ENCODE measurements around the gene ZFAND3. TPM values are rescaled to one million over a fixed set of nuclear protein-coding genes. Genes with fewer than 3 reads are reported as not detected.

Gene ZFAND3
- total RNA-seq, 4 donors from 2014 or later, result 37.3 to 70.1 (median 55.2) TPM

DNA sequence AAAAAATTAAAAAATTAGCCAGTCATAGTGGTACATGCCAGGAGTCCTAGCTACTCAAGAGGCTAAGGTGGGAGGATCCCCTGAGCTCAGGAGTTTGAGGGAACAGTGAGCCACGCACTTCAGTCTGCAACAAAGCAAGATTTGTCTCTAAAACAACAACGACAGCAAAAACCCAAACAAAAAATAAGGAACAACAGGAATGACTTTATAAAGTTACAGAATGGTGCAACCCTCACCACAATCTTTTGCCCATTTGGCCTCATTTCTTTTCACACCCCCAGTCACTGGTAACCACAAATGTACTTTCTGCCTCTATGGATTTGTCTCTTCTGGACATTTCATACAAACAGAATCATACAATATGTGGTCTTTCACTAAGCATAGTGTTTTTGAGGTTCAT lies 16.7 kb upstream of the ZFAND3 start:
- no peak overlapping the region for H3K27ac ChIP-seq (replicated peaks in 1 of 4)
- H3K36me3 ChIP-seq, result no peaks in the 10 kb centered on the region
- TF ChIP-seq EP300 (IDR thresholded peaks at IDR 0.05) (no peak), POLR2A (IDR thresholded peaks at IDR 0.05; ENCODE audit: low read depth) (no peak), POLR2AphosphoS5 (IDR thresholded peaks at IDR 0.05) (no peak)
- TF ChIP-seq, protein P1, sequence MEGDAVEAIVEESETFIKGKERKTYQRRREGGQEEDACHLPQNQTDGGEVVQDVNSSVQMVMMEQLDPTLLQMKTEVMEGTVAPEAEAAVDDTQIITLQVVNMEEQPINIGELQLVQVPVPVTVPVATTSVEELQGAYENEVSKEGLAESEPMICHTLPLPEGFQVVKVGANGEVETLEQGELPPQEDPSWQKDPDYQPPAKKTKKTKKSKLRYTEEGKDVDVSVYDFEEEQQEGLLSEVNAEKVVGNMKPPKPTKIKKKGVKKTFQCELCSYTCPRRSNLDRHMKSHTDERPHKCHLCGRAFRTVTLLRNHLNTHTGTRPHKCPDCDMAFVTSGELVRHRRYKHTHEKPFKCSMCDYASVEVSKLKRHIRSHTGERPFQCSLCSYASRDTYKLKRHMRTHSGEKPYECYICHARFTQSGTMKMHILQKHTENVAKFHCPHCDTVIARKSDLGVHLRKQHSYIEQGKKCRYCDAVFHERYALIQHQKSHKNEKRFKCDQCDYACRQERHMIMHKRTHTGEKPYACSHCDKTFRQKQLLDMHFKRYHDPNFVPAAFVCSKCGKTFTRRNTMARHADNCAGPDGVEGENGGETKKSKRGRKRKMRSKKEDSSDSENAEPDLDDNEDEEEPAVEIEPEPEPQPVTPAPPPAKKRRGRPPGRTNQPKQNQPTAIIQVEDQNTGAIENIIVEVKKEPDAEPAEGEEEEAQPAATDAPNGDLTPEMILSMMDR (IDR thresholded peaks at IDR 0.05), result no peak
- DNase-seq (ENCODE audit: extremely low spot score), result no peak
- intact Hi-C loops (cut with DNase I), result no loop called here
- no peak overlapping the region for H3K4me3 ChIP-seq
- no peaks in the 10 kb centered on the region for H3K9me3 ChIP-seq
- H3K4me1 ChIP-seq, result no peaks in the 10 kb centered on the region
- H3K27me3 ChIP-seq, result no peaks in the 10 kb centered on the region
- 82% methylated on average over 2 of the region's 2 CpGs for WGBS

DNA sequence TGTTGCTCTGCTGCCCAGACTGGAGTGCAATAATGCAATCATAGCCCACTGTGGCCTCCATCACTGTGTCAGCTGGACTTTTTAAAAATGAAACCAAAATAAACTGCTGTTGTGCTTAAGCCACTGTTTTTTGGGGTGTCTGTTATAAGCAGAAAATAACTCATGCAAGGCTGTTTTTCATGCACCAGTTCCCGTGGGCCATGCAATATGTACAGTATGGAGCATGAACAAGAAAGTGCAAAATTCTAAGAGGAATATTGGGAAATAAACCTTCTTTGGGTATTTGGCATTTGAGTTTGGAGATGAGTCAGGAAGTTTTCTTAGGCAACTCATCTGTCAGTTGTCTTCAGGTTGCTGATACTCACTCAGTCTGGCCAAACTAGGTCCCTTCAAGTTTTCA lies 14.9 kb upstream of the ZFAND3 start:
- no peaks in the 10 kb centered on the region for H3K9me3 ChIP-seq
- TF ChIP-seq POLR2AphosphoS5 (IDR thresholded peaks at IDR 0.05) (no peak), EP300 (IDR thresholded peaks at IDR 0.05) (no peak), POLR2A (IDR thresholded peaks at IDR 0.05; ENCODE audit: low read depth) (no peak)
- TF ChIP-seq, protein P1 (IDR thresholded peaks at IDR 0.05), result no peak
- 80% methylated on average over 1 of the region's 1 CpG for WGBS
- H3K4me3 ChIP-seq, result no peak overlapping the region
- no peaks in the 10 kb centered on the region for H3K27me3 ChIP-seq
- DNase-seq (ENCODE audit: extremely low spot score), result no peak
- H3K27ac ChIP-seq (replicated peaks in 1 of 4), result no peak overlapping the region
- H3K36me3 ChIP-seq, result no peaks in the 10 kb centered on the region
- intact Hi-C loops (cut with DNase I), result no loop called here
- peaks cover 0 to 6% (median 5%) of the 10 kb centered on the region in 4 donors for H3K4me1 ChIP-seq

DNA sequence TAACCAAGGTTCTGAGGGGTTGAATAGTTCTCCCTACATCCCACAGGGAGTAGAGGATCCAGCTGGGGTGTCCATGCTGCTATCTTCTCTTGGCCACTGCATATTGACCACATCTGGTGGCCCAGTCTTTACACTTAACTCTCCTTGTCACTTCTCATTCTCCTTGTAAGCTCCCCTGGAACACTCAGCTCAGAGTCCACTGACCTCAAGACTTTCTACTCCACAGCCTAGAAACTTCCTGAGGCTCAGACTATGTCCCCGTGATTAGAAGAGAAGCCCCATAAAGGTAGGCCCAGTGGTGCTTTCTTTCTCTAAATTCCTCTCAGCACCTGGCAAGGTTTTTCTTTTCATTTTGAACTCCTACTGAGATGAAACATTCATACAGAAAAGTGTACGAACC lies 13.3 kb upstream of the ZFAND3 start:
- H3K4me3 ChIP-seq, result no peak overlapping the region
- no peaks in the 10 kb centered on the region for H3K27me3 ChIP-seq
- intact Hi-C loops (cut with DNase I), result no loop called here
- DNase-seq (ENCODE audit: extremely low spot score), result no peak
- H3K27ac ChIP-seq (replicated peaks in 1 of 4), result no peak overlapping the region
- H3K4me1 ChIP-seq, result peaks cover 0 to 6% (median 5%) of the 10 kb centered on the region in 4 donors
- no peak for TF ChIP-seq EP300 (IDR thresholded peaks at IDR 0.05)
- no peak for TF ChIP-seq POLR2AphosphoS5 (IDR thresholded peaks at IDR 0.05)
- TF ChIP-seq, protein P1 (IDR thresholded peaks at IDR 0.05), result no peak
- no peak for TF ChIP-seq POLR2A (IDR thresholded peaks at IDR 0.05; ENCODE audit: low read depth)
- WGBS, result 89% methylated on average over 2 of the region's 2 CpGs
- no peaks in the 10 kb centered on the region for H3K36me3 ChIP-seq
- H3K9me3 ChIP-seq, result no peaks in the 10 kb centered on the region

DNA sequence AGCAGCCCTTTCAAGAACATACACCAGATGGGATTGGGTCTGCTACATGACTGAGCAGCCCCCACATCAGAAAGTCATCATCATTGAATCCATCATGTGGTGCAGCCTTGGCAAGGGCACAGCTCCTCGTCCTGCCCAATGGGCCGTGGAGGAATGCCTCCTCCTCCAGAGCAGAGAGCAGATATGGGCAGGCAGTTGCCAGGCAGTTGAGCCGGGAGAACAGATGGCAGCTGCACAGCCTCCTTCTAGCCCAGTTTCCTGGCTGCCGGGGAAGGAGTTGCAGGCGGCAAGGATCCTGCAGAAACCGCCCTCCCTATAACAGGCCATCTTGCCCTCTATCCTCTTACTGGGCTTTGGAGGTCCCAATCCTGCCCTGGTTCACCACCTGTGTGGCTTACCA lies 11.9 kb upstream of the ZFAND3 start:
- no peak for TF ChIP-seq EP300 (IDR thresholded peaks at IDR 0.05)
- TF ChIP-seq, protein P1 (IDR thresholded peaks at IDR 0.05), result no peak
- TF ChIP-seq POLR2A (IDR thresholded peaks at IDR 0.05; ENCODE audit: low read depth), result no peak
- no peak for TF ChIP-seq POLR2AphosphoS5 (IDR thresholded peaks at IDR 0.05)
- no peak overlapping the region for H3K4me3 ChIP-seq
- DNase-seq (ENCODE audit: extremely low spot score), result no peak
- intact Hi-C loops (cut with DNase I), result no loop called here
- H3K9me3 ChIP-seq, result no peaks in the 10 kb centered on the region
- no peak overlapping the region for H3K27ac ChIP-seq (replicated peaks in 1 of 4)
- WGBS, result 78% methylated on average over 6 of the region's 6 CpGs
- no peaks in the 10 kb centered on the region for H3K36me3 ChIP-seq
- no peaks in the 10 kb centered on the region for H3K27me3 ChIP-seq
- peaks cover 0 to 6% (median 5%) of the 10 kb centered on the region in 4 donors for H3K4me1 ChIP-seq

DNA sequence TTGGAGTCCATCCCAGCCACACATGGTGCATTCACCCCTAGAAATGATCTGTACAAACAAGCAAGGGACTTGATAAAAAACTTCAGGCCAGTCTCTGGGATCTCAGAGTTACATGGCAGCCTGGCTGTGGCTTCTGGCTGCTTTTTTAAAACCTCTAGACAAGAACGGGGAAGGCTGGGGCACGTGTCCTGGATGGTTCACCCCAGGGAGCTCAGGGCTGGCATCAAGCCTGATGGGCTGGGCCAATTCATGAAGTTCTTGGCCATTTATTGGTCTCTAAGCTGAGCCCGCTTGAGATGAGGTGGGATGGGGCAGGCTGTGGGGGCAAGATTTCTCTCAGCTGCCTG lies 10.4 kb upstream of the ZFAND3 start:
- intact Hi-C loops (cut with DNase I), result no loop called here
- 45% methylated on average over 3 of the region's 3 CpGs for WGBS
- H3K4me3 ChIP-seq, result no peak overlapping the region
- peaks cover 0 to 6% (median 5%) of the 10 kb centered on the region in 4 donors for H3K4me1 ChIP-seq
- H3K9me3 ChIP-seq, result no peaks in the 10 kb centered on the region
- TF ChIP-seq, protein P1 (IDR thresholded peaks at IDR 0.05), result no peak
- no peak for TF ChIP-seq POLR2AphosphoS5 (IDR thresholded peaks at IDR 0.05)
- TF ChIP-seq EP300 (IDR thresholded peaks at IDR 0.05), result no peak
- no peak for TF ChIP-seq POLR2A (IDR thresholded peaks at IDR 0.05; ENCODE audit: low read depth)
- no peaks in the 10 kb centered on the region for H3K27me3 ChIP-seq
- no peaks in the 10 kb centered on the region for H3K36me3 ChIP-seq
- H3K27ac ChIP-seq (replicated peaks in 1 of 4), result no peak overlapping the region
- DNase-seq (ENCODE audit: extremely low spot score), result no peak
